ENCODE results near the gene BIRC6. TPM values are rescaled to one million over a fixed set of nuclear protein-coding genes. Genes with fewer than 3 reads are reported as not detected.

BIRC6 gene, protein sequence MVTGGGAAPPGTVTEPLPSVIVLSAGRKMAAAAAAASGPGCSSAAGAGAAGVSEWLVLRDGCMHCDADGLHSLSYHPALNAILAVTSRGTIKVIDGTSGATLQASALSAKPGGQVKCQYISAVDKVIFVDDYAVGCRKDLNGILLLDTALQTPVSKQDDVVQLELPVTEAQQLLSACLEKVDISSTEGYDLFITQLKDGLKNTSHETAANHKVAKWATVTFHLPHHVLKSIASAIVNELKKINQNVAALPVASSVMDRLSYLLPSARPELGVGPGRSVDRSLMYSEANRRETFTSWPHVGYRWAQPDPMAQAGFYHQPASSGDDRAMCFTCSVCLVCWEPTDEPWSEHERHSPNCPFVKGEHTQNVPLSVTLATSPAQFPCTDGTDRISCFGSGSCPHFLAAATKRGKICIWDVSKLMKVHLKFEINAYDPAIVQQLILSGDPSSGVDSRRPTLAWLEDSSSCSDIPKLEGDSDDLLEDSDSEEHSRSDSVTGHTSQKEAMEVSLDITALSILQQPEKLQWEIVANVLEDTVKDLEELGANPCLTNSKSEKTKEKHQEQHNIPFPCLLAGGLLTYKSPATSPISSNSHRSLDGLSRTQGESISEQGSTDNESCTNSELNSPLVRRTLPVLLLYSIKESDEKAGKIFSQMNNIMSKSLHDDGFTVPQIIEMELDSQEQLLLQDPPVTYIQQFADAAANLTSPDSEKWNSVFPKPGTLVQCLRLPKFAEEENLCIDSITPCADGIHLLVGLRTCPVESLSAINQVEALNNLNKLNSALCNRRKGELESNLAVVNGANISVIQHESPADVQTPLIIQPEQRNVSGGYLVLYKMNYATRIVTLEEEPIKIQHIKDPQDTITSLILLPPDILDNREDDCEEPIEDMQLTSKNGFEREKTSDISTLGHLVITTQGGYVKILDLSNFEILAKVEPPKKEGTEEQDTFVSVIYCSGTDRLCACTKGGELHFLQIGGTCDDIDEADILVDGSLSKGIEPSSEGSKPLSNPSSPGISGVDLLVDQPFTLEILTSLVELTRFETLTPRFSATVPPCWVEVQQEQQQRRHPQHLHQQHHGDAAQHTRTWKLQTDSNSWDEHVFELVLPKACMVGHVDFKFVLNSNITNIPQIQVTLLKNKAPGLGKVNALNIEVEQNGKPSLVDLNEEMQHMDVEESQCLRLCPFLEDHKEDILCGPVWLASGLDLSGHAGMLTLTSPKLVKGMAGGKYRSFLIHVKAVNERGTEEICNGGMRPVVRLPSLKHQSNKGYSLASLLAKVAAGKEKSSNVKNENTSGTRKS (N-terminal part only)
- 125 and 208 TPM in 2 replicates for total RNA-seq (ENCODE audit: low replicate concordance)

GRCh38 chr2:32356681-32357317, at the start of gene BIRC6:
BIRC6 (plus strand) TSS chr2:32357023; CDS start chr2:32357162, 139 bp downstream.

GRCh38 chr2:32627814-32628579, 271.2 kb downstream of the BIRC6 start, which contains the start of gene TTC27:
TTC27 (plus strand) TSS chr2:32628050; CDS start chr2:32628293, 243 bp downstream.

Other genes with a start within 250 kb of the BIRC6 start
- gene SLC30A6, start 191.2 kb upstream of the BIRC6 start, total RNA-seq (ENCODE audit: low replicate concordance) = 11.8 and 19.4 TPM in 2 replicates
- gene NLRC4, start 92.1 kb upstream of the BIRC6 start, total RNA-seq (ENCODE audit: low replicate concordance) = not detected in 2 replicates
- gene YIPF4, start 79.1 kb upstream of the BIRC6 start, total RNA-seq (ENCODE audit: low replicate concordance) = 11.6 and 12.9 TPM in 2 replicates

Data from smooth muscle cell of the coronary artery (primary cell).